GM12878 (cell line): ENCODE data around the gene GPR21. TPM values are rescaled to one million over a fixed set of nuclear protein-coding genes. Genes with fewer than 3 reads are reported as not detected.

Source experiments
- ATAC-seq: fragments of 200-7000 bp; cut with Tn5 transposase; 3 replicates; pipeline ENCODE4 v1.9.1; 2020; ENCODE audit warnings: mild to moderate bottlenecking, moderate library complexity
- BruUV-seq: library from RNA; stranded (reverse); fragments of 400-500 nt; replicated peaks from 2 replicates; lab custom pipeline; 2021; lab: Mats Ljungman, UMichigan
- CTCF ChIA-PET: fragments of 300-600 bp; sonication (Branson Sonifier 250); formaldehyde crosslinking; extraction: SDS; loops from one replicate; lab custom pipeline; 2021; ENCODE audit warnings: inconsistent platforms; lab: Yijun Ruan, JAX
- POLR2A ChIA-PET: fragments of 350-600 bp; formaldehyde crosslinking; extraction: SDS; loops from one replicate; lab custom pipeline; 2021; ENCODE audit warnings: inconsistent platforms; lab: Charles Lee
- RAD21 ChIA-PET: fragments of 300-600 bp; sonication (Branson Sonifier 250); formaldehyde crosslinking; loops from one replicate; lab custom pipeline; 2023; ENCODE audit warnings: antibody characterized with exemption; ENCODE audit not compliant: unreplicated experiment; lab: Charles Lee
- SMC1A ChIA-PET: fragments of 300-600 bp; sonication (Branson Sonifier 250); formaldehyde crosslinking; loops from one replicate; lab custom pipeline; 2023; ENCODE audit not compliant: unreplicated experiment, uncharacterized antibody; lab: Charles Lee
- DNase-seq: peaks from one replicate; pipeline ENCODE4 v3.0.0-alpha.2; 2011; ENCODE audit warnings: low read depth, low spot score
- FAIRE-seq: peaks from 3 replicates; lab custom pipeline; 2011; peaks lifted over from hg19 to GRCh38; lab: Jason Lieb, UNC
- H2AFZ ChIP-seq: 2 replicates; pipeline ENCODE4 v1.6.0; 2011; ENCODE audit warnings: low read depth, low read length, control low read depth; ENCODE audit not compliant: control insufficient read depth
- H3K27ac ChIP-seq: 2 replicates; pipeline ENCODE4 v1.5.1; 2011; ENCODE audit warnings: control low read depth; ENCODE audit not compliant: control insufficient read depth, insufficient read depth
- H3K27me3 ChIP-seq, 2 experiments: replicated peaks in 1 of 2; 2 replicates each; pipeline versions ENCODE4 v1.6.0 to v1.6.1; 2011; ENCODE audit warnings: low read length in 1 of 2; ENCODE audit not compliant: control insufficient read depth in 2 of 2, insufficient read depth in 2 of 2
- H3K36me3 ChIP-seq, 2 experiments: 2 replicates each; pipeline ENCODE4 v1.5.1; 2011; ENCODE audit warnings: low read length in 1 of 2; ENCODE audit not compliant: control insufficient read depth in 2 of 2, insufficient read depth in 2 of 2
- H3K4me1 ChIP-seq: 2 replicates; pipeline ENCODE4 v1.6.1; 2011; ENCODE audit warnings: mild to moderate bottlenecking, low read length, moderate library complexity, mixed read lengths; ENCODE audit not compliant: control insufficient read depth, insufficient read depth
- H3K4me2 ChIP-seq: 2 replicates; pipeline ENCODE4 v1.6.0; 2011; ENCODE audit warnings: control low read depth; ENCODE audit not compliant: control insufficient read depth, insufficient read depth
- H3K4me3 ChIP-seq: fragments of 200-600 bp; sonication (generic); 2 replicates; pipeline ENCODE4 v1.5.1; 2016
- H3K79me2 ChIP-seq: 2 replicates; pipeline ENCODE4 v1.6.0; 2011; ENCODE audit warnings: low read length; ENCODE audit not compliant: control insufficient read depth, insufficient read depth
- H3K9ac ChIP-seq: 2 replicates; pipeline ENCODE4 v1.8.0; 2011; ENCODE audit warnings: low read length, control low read depth, mixed read lengths; ENCODE audit not compliant: control insufficient read depth, insufficient read depth
- H3K9me3 ChIP-seq: replicated peaks from 3 replicates; pipeline ENCODE4 v1.5.1; 2011; ENCODE audit warnings: mild to moderate bottlenecking, low read length; ENCODE audit not compliant: control insufficient read depth, insufficient read depth
- H4K20me1 ChIP-seq: 2 replicates; pipeline ENCODE4 v1.6.0; 2011; ENCODE audit not compliant: control insufficient read depth, insufficient read depth
- CEBPZ ChIP-seq: fragments of 150-350 bp; IDR thresholded peaks from 2 replicates; pipeline ENCODE4 v1.6.1; 2016; ENCODE audit warnings: low read depth, low read length
- CHD2 ChIP-seq: IDR thresholded peaks from 2 replicates; pipeline ENCODE4 v1.6.1; 2011; ENCODE audit warnings: low read depth, low read length, improper control_type of control experiment, borderline replicate concordance
- IKZF2 ChIP-seq, 2 experiments: fragments of 450-650 bp; IDR thresholded peaks; 2 replicates each; pipeline ENCODE4 v1.6.1; 2017; ENCODE audit warnings: mild to moderate bottlenecking in 2 of 2, moderate library complexity in 2 of 2
- NFXL1 ChIP-seq: fragments of 450-650 bp; IDR thresholded peaks from 2 replicates; pipeline ENCODE4 v1.6.1; 2017; ENCODE audit warnings: antibody characterized with exemption, mild to moderate bottlenecking, borderline replicate concordance
- NR2C2 ChIP-seq: IDR thresholded peaks from 2 replicates; pipeline ENCODE4 v1.6.1; 2011; ENCODE audit warnings: borderline replicate concordance, low read depth; ENCODE audit not compliant: control insufficient read depth, insufficient read length
- TCF7 ChIP-seq: IDR thresholded peaks from 2 replicates; pipeline ENCODE4 v1.6.1; 2014; ENCODE audit warnings: antibody characterized with exemption, borderline replicate concordance
- YBX1 ChIP-seq: fragments of 450-650 bp; IDR thresholded peaks from 2 replicates; pipeline ENCODE4 v1.6.1; 2016; ENCODE audit warnings: antibody characterized with exemption
- ZNF274 ChIP-seq: IDR thresholded peaks from one replicate; pipeline ENCODE4 v1.8.0; 2011; ENCODE audit not compliant: insufficient read length, insufficient read depth
- ZNF622 ChIP-seq: fragments of 450-650 bp; IDR thresholded peaks from 2 replicates; pipeline ENCODE4 v1.6.1; 2017; ENCODE audit warnings: mild to moderate bottlenecking, inconsistent platforms
- WGBS: methylation state at CpG from one replicate; pipeline ENCODE4 v1.1.6; 2016; ENCODE audit warnings: low lambda C conversion rate; ENCODE audit not compliant: insufficient replicate concordance, insufficient coverage; ENCODE audit errors: missing lambda C conversion rate; 5-methylcytosine and 5-hydroxymethylcytosine counted together
- in situ Hi-C: fragments of 300-500 bp; cut with MboI; formaldehyde crosslinking; loops from 9 replicates; pipeline ENCODE4 v1.14.3; 2018; ENCODE audit warnings: mixed read lengths
- intact Hi-C: fragments of 100-400 bp; cut with micrococcal nuclease; formaldehyde crosslinking; loops from one replicate; pipeline ENCODE4 v1.14.2; 2022; ENCODE audit not compliant: unreplicated experiment
- polyA plus RNA-seq, 11 experiments: library from polyadenylated mRNA; depleted of rRNA in 4 of 11; unstranded in 6 of 11; stranded (reverse) in 5 of 11; fragments of >200 nt; fragmentation: Nextera tagmentation in 4 of 11; fragmentation: Illumina TruSeq in 1 of 11; extraction: Ambion mirVana in 4 of 11; extraction: Trizol in 1 of 11; gene quantifications; 1 replicate in 1 of 11; 2 replicates in 10 of 11; pipeline versions ENCODE4 v1.2.1 to v1.2.3, GENCODE V29; 2011 to 2016; ENCODE audit warnings: inconsistent platforms in 2 of 11, missing spikeins in 2 of 11, low read depth in 1 of 11
- total RNA-seq, 4 experiments: library from RNA; depleted of rRNA in 3 of 4; stranded (reverse); fragments of >200 nt in 3 of 4; fragmentation: Illumina TruSeq in 1 of 4; extraction: Trizol in 1 of 4; gene quantifications; 2 replicates each; pipeline versions ENCODE4 v1.2.1 to v1.2.3, GENCODE V29; 2013 to 2021
- TF ChIP-seq, protein P1 (sequence below), 3 experiments: IDR thresholded peaks in 2 of 3; conservative IDR thresholded peaks in 1 of 3; 2 replicates each; pipeline ENCODE4 v1.5.1; 2011; ENCODE audit warnings: low read depth in 3 of 3, low read length in 3 of 3, mild to moderate bottlenecking in 3 of 3, control low read depth in 2 of 3, moderate library complexity in 2 of 3, inconsistent platforms in 1 of 3, mixed read lengths in 1 of 3; ENCODE audit not compliant: control insufficient read depth in 2 of 3, insufficient read depth in 1 of 3; ENCODE audit errors: extremely low read depth in 1 of 3
- TF ChIP-seq, protein P2 (sequence below): IDR thresholded peaks from 2 replicates; pipeline ENCODE4 v1.6.1; 2012; ENCODE audit warnings: improper control_type of control experiment, low read depth, low read length; ENCODE audit not compliant: insufficient replicate concordance

GPR21 gene
- total and polyA plus RNA-seq, 10 of the 15 experiments (the other 5 are each of a cell fraction or from before 2014, with no cell fraction given) = 0.09 to 1.9 (median 0.57) TPM; not detected in 4

DNA sequence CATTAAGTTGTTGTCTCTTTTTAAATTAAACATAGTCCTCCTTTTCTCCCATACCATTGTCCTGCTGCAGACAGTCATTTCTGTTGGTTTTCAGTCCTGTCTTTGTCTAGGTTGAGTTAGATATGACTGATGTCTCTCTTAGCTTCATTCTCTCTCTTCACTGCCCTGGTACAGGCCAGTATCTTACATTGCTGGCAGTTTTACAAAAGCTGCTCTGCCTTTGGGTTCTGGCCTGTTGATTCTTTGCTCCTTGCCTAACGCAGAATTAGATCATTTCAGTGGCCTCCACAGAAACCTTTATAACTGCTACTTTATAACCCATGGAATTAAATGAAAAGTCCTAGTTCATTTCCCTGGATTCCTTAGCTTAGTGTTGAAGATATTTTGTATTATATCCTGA lies 33.7 kb downstream of the GPR21 start:
- H3K4me1 ChIP-seq = no peaks in the 10 kb centered on the region
- RAD21 ChIA-PET = no interaction called here
- H2AFZ ChIP-seq = no peak overlapping the region
- TF ChIP-seq YBX1 (no peak), NR2C2 (no peak), CEBPZ (no peak), ZNF274 (no peak), IKZF2 (IDR thresholded peaks at IDR 0.05) (no peak), NFXL1 (no peak), CHD2 (no peak), ZNF622 (no peak), TCF7 (no peak)
- TF ChIP-seq, protein P1, sequence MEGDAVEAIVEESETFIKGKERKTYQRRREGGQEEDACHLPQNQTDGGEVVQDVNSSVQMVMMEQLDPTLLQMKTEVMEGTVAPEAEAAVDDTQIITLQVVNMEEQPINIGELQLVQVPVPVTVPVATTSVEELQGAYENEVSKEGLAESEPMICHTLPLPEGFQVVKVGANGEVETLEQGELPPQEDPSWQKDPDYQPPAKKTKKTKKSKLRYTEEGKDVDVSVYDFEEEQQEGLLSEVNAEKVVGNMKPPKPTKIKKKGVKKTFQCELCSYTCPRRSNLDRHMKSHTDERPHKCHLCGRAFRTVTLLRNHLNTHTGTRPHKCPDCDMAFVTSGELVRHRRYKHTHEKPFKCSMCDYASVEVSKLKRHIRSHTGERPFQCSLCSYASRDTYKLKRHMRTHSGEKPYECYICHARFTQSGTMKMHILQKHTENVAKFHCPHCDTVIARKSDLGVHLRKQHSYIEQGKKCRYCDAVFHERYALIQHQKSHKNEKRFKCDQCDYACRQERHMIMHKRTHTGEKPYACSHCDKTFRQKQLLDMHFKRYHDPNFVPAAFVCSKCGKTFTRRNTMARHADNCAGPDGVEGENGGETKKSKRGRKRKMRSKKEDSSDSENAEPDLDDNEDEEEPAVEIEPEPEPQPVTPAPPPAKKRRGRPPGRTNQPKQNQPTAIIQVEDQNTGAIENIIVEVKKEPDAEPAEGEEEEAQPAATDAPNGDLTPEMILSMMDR (IDR thresholded peaks at IDR 0.05 in 2 of 3, conservative IDR thresholded peaks at IDR 0.05 in 1 of 3; ENCODE audit: control insufficient read depth in 2 of 3, extremely low read depth in 1 of 3, insufficient read depth in 1 of 3, low read depth in 3 of 3, low read length in 3 of 3) = no peak
- TF ChIP-seq, protein P2, sequence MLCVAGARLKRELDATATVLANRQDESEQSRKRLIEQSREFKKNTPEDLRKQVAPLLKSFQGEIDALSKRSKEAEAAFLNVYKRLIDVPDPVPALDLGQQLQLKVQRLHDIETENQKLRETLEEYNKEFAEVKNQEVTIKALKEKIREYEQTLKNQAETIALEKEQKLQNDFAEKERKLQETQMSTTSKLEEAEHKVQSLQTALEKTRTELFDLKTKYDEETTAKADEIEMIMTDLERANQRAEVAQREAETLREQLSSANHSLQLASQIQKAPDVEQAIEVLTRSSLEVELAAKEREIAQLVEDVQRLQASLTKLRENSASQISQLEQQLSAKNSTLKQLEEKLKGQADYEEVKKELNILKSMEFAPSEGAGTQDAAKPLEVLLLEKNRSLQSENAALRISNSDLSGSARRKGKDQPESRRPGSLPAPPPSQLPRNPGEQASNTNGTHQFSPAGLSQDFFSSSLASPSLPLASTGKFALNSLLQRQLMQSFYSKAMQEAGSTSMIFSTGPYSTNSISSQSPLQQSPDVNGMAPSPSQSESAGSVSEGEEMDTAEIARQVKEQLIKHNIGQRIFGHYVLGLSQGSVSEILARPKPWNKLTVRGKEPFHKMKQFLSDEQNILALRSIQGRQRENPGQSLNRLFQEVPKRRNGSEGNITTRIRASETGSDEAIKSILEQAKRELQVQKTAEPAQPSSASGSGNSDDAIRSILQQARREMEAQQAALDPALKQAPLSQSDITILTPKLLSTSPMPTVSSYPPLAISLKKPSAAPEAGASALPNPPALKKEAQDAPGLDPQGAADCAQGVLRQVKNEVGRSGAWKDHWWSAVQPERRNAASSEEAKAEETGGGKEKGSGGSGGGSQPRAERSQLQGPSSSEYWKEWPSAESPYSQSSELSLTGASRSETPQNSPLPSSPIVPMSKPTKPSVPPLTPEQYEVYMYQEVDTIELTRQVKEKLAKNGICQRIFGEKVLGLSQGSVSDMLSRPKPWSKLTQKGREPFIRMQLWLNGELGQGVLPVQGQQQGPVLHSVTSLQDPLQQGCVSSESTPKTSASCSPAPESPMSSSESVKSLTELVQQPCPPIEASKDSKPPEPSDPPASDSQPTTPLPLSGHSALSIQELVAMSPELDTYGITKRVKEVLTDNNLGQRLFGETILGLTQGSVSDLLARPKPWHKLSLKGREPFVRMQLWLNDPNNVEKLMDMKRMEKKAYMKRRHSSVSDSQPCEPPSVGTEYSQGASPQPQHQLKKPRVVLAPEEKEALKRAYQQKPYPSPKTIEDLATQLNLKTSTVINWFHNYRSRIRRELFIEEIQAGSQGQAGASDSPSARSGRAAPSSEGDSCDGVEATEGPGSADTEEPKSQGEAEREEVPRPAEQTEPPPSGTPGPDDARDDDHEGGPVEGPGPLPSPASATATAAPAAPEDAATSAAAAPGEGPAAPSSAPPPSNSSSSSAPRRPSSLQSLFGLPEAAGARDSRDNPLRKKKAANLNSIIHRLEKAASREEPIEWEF = no peak
- intact Hi-C loops (no loop called here), in situ Hi-C loops (no loop called here)
- no peak overlapping the region for H3K4me2 ChIP-seq
- CTCF ChIA-PET = interaction anchor here (1.8 kb wide), 1 partner anchor 287 kb away, joined by 6 read pairs; no protein-coding TSS in a partner anchor
- ATAC-seq = no peak
- WGBS = 100% methylated on average over 1 of the region's 1 CpG
- H3K9me3 ChIP-seq = no peaks in the 10 kb centered on the region
- no peak overlapping the region for H3K27ac ChIP-seq
- BruUV-seq = no TSS peak
- no peaks in the 10 kb centered on the region for H3K27me3 ChIP-seq
- peaks cover 0 to 20% of the 10 kb centered on the region in 2 experiments; a peak in 3 of 4 replicates for H3K36me3 ChIP-seq
- no peak for FAIRE-seq
- SMC1A ChIA-PET = no interaction called here
- H3K4me3 ChIP-seq = no peak overlapping the region
- H4K20me1 ChIP-seq = no peaks in the 10 kb centered on the region
- POLR2A ChIA-PET = interaction anchor here (1.1 kb wide), 1 partner anchor 15 kb away, joined by 3 read pairs; no protein-coding TSS in a partner anchor
- H3K9ac ChIP-seq = no peak overlapping the region
- no peak for DNase-seq
- H3K79me2 ChIP-seq = no peaks in the 10 kb centered on the region
